GM19463 (cell line): Measurements from ENCODE around the gene LRMDA.

Experiments
- ATAC-seq: cut with Tn5 transposase; IDR thresholded peaks from one replicate; pipeline ENCODE4 v1.9.1; 2021; ENCODE audit warnings: mild to moderate bottlenecking, moderate library complexity; ENCODE audit not compliant: unreplicated experiment

Gene LRMDA

DNA sequence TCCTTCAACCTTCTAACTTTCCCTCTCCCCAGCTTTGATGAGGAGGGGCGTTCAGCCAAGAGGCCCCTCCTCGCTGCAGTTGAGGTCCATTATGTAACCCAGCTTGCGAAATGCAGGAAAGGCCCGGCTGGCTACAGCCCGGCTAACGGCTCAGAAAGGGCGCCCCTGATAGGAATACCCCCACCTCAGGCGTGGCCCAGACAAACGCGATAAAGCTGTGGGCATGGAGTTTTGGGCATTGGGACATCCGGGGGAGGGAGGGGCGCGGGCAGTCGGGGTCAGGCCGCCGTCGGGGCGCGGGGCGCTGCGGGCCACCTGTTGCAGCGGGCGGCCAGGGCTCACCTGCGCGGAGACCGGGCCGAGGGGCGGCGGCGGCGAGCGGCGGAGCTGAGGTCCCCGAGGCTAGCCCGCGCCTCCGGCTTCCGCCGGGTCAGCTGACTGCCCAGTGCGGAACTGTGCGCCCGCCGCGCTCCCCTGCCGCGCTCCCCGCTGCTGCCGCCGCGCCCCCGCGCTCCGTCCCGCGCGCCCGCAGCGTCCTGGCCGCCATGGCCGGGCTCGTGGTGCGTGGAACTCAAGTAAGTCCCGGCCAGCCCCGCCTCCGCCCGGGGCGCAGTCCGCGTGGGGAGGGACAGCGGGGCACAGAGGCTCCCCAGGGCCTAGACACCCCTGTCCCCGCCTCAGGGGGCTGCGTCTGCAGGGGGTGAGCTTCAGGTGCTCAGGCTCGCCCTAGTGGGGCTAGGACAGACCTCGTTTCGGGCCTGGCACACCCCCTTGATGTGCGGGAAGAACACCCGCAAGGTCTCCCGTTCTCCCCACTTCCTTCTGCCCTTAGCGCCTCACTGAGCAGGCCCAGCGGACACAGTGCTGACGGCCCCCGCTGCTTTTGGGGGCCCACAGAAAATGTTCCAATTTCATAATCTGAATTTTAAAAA is at the start of gene LRMDA:
Gene LRMDA (plus strand): TSS at position 445 of the 932 bp plus-strand sequence.
- peak; percentile 53 for ATAC-seq

DNA sequence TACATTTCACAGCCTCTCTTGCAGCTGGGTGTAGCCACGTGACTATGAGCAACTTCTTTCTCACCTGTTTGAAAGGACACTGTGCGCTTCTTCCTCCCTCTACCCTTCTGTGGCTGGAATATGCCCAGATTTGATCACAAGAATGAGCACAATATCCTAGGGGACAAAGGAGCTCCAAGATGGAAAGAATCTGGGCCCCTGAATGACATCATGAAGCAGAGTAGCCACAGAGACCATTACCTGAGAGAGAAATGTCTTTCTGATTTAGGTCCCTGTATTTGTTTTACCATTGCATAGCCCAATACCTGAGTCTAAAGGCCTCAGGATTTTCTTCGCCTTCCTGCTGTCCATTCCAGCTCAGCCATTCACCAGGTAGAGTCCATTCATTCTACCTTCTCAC is 45.3 kb upstream of the LRMDA start:
- ATAC-seq, result no peak

DNA sequence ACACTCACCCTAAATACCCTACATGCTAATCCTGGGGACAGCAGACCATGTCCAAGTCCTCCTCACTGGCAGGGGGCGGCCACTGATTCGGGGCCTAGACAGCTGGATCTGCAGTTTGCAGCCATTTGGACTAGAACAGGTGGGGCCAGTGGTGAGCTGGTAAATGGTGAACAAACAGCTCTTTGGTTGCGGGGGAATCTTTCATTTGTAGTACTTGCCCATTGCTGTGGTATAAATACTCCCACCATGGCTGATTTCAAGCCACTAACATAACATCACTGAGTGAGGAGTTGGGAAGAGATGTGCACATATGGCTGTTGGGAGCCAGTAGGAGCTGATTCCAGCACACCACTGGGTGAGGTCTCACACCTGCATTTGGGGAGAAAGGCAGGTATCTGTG is 43.3 kb upstream of the LRMDA start:
- no peak for ATAC-seq

DNA sequence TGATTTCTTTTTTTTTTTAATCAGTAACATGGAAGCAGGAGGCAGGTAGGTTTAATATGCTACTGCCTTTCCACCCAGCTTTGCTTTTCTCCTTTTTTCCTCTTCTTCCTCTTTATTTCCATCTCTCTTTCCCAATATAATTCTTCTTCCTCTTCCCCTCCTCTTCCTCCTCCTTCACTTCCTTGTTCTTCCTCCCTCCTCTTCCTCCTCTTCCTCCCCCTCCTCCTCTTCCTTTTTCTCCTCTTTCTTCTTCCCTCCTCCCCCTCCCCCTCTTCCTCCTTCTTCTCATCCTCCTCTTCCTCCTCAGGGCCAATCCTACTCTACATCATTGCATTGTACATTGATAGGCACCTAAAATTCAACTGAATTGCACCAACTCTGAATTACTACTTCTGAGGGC is 41.2 kb upstream of the LRMDA start:
- ATAC-seq, result no peak

DNA sequence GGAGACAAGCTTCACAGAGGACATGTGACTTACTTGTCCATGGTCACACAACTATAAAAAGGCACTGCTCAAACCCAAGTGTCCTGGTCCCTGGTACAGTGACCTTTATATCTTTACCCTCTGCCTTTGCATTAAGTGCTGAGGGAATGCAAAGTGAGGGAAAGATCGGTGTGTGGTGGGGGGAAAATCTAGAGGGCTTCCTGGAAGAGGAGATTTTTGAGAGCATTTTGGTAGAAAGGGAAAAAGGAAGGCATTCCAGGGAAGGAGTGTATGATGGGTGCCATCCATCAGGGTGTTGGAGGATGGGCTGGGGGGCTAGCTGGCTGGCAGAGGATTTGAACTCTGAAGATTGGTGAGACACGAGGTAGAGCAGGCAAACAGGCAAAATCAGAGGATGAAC is 39.2 kb upstream of the LRMDA start:
- ATAC-seq, result no peak

DNA sequence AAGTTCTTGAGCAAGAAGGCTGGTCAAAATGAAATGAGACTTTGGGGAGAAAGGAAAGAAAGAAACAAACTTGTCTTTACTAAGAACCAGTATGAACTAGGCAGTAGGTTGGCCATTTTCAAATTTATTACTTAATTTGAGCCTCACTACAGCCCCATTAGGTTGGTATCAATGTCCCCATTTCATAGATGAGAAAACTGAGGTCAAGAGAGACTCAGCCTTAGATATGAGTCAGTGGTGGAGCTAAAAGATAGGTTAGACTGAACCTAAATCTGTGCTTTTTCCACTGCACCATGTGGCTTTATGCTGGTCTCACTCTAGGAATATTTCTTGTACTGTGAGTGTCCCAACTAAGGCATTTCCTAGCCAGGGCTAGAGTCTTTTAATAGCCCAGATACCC is 38.7 kb upstream of the LRMDA start:
- ATAC-seq, result no peak

DNA sequence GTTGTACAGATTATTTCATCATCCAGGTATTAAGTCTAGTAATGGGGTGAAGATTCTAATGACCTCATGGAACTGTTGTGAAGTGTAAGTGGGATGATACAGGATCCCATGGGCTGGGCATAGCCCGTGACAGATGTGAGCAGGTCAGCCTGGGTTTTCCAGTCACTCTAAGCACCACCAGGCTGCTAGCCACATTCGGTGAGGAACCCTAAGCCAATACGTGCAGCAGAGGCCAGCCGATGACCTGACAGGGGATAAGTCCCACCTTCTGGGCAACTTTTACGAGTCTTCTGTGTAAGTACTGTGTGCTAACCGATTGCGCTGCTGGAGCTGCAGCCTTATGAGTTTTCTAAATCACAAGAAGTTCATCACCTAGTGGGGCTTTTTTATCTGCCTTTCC is 37.2 kb upstream of the LRMDA start:
- no peak for ATAC-seq

DNA sequence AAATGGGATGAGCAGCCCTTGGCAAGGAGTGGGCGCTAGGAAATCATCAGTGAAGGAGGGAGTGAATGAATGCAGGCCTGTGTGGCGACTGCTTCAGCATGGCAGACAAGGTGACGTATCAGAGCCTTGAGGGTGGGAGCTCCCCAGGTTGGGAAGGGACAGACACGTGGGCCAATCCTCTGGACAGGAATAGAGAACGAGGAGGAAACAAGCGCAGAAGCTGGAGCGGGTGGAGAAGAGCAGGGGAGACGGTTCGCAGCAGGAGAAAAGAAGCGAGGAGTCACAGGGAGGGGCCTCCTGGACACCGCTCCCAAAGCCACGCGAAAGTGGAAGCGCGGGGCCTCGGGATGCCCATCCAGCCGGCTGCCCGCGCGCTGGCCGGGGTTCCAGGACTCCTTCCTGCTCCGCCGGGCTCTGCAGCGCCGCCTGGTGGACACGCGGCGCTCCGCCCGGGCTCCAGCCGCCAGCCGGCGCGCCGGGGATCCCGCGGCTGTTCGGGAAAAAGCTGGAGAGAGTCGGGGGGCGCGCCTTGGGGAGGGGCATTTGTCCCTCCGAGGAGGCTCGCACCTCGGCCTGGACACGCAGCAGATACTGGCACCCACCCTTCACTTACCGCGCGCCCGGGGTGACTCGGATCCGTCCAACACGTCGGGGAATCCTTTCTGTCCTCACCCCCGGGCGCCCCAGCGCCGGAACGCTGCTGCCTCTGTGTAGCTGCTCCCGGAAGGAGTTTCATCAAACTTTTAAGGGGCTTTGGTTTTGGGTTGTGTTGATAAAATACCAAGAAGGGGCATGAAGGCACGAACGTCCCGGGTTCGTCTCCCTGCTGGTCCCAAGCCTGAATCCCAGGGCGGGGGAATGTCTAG is 36.1 kb upstream of the LRMDA start:
- ATAC-seq, result no peak

DNA sequence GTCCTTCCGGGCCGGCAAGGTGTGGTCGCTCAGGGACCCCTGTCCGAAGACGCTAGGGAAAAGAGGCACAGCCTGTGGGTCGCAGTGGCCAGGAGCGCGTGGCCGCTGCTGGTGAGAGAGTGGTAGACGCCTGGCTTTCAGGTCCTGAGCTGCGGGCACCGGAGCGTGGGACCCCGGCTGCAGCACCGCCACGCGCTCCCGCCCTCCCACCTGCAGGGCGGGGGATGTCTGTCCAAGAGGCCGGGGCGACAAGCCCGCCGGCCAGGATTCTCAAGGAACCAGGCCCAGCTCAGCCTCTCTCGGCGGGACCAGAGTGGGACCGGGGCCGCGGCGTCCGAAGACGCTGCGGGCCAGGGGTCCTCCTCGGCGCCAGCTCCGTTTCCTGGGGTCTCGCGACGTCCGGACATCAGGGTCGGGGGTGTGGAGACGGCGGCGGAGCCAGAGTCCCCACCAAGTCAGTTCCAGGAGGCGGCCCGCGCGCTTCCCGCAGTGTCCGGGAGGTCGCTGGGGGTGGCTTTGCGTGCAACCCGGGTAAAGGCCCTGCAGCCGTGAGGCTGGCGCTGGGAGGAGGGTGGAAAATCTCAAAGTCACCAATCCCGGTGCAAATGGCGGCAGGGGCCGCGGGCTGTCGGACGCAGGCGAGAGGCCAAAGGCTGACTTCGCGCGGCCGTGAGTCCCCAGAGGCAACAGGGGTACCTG is 35.3 kb upstream of the LRMDA start:
- ATAC-seq, result no peak

DNA sequence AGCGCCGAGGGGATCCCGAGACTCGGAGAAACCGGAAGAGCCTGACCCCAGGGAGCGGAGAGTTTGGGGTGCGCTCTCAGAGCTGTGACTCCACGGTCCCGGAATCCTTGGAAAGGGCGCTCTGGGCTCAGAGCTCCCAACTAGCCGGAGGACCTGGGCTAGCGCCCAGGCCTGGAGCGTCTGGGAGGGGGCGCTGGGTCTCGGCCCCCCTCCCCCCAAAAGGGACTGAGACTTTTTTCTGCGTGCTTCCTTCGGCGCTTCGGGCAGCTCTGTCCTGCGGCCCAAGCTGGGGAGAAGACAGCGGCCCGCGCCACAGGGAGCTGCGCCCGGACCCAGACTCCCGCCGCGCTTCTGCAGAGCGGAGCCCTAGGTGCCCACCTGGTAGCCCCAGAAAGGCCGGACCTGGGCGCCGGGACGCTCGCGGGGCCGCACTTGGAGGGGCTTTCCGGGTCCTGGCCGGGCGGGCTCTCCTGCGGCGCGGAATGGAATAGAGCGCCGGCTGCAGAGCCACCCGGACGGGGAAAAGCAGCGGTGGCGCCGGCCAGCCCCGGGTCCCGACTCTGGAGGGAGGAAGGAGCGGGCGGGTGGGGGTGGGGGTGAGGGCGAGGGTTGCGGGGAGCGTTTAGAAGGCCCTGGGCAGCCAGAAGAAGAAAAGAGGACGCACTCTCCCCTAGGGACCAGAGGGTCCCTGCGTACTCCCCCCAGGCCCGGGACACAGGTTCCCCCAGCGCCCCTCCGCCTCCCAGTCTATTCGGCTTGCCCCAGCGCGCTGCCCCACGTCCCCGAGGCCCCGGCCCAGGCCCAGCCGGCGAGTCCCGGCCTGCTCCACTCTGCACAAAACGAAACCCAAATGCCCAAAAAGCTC is 34.6 kb upstream of the LRMDA start:
- no peak for ATAC-seq

DNA sequence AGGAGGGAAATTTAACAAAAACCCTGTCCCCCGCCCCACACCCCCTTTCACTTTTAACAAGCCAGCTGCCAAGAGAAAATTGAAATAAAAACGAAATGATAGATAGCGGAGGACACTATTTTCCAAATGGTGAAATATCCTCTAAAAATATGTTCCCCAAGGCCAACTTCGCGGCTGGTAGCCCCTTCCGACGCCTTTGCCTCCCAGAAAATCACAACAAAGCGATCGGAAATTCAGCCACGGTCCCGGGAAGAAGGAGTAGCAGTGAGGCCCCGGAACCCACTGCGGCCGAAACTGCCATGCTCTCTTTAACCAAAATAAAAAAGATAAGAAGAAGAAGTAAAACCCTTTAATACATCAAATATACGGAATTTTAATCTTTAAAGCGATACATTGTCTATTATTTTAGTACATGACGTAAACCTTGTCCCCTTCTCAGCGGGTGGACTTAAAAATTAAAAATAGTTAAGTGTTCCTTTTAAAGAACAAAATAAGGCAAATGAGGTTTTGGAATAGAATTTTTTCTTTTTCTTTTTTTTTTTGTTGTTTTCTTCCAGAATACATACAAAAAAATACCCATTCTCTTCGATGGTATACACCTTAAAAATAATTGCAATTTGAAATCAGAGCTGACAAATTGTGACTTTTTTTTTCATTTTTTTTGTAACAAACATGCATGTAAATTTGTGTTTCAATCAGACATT is 33.8 kb upstream of the LRMDA start:
- no peak for ATAC-seq

DNA sequence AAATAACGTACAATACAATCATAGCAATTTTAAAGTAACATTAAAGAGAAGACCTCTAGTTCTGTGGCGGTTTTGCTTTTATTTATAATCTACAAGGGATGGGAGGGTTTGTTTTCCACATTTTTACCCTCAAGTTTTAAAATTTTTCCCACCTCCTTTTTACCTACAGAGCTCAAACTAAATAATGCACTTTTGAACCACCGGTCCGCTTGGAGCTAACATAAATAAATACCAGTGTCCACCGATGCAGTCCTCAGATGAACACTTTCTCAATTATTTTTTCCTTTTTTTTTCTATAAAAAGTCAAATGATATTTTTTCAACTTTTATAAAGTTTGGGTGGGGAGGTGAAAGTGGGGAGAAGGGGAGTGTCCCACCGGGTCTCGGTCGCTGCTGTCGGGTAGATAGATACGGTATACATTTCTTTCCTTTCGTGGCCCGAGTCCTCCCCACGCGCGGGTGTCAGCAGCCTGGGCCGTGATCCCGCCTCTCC is 33.2 kb upstream of the LRMDA start:
- ATAC-seq, result no peak

DNA sequence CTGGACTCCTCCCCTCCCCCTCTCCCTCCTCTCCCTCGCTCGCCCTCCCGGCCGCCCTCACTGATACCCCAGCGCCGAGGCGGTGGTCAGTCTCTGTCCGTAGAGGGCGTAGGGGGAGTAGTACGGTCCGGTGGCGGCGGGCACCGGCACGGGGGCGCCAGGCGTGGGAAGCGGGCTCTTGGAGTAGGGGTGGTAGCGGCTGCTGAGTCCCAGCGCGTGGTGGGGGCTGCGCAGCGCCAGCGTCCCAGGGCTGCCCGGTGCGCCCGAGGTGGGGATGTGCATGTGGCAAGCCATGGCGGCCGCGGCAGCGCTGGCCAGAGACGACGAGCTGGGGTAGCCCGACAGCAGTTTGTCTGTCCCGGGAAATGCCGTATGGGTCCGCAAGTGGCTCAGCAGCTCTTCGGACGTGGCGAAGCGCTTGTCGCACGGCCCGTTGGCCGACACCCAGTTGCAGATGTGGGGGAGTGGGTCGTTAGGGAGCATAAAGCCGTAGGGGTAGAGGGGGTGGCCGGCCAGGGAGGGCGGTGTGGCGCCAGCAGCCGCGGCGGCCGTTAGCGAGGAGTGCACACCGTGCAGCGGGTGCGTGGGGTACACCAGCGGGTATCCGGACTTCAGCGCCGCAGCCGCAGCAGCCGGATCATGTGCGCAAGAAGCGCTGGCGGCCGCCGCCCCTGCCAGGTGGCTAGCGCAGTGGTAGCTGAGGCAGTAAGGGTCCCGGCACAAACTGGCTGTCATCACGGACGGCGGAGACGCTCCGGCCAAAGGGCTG is 32.5 kb upstream of the LRMDA start:
- ATAC-seq, result no peak

DNA sequence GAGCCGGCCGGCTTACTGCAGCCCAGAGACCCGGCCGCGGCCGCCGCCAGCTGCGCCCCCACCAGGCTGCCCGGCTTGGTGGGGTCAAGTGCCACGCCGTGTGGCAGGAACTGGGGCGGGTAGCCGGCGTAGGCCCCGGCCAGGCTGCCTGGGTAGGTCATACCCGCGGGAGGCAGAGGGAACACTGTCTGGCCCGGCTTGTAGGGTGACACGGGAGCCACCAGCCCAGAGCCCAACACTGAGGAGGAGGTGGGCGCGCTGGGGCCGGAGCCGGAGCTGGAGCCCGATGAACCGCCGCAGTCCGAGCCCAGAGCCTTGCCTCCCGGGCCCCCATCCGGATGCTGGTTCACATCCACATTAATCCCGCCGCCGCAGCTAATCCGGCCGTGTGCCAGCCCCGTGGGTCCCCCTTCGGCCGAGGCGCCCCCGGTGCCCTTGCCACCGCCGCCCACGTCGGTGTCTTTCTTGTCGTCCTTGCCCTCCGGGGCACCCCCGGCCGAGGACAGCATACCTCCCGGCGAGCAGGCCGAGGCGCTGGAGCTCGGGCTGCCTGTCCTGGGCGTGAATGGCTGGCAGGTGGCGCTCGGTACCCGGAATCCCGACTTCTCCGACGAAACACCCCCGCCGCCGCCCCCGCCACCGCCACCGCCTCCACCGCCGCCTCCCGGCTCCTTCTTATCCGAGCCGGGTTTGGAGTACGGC is 31.8 kb upstream of the LRMDA start:
- ATAC-seq, result peak; percentile 15

DNA sequence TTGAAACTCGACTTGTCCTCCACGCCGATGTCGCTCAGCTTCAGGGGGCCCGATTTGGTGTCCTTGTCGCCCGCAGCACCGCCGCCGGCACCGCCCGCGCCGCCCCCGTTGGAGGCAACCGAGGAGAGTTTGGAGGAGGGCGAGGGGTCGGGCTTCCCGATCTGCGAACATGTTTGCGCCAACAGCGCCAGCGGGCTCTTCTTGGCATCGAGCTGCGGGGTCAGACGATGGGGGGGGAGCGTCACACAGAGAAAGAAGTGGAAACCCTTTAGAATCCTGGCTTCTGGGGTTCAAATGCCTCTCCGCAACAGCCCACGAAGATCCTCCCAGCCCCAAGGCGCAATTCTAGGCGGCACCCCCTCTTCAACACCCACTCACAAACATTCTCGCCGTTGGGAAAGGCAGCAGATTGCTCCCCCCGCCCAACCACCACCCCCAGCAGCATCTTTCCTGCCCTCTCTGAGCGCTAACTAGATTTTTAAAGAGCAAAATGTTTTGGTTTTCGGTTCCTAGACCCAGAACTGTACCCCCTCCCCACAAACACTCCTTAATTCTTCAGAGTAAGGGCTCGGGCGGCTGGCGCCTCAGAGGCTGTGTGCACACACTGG is 31.2 kb upstream of the LRMDA start:
- no peak for ATAC-seq

DNA sequence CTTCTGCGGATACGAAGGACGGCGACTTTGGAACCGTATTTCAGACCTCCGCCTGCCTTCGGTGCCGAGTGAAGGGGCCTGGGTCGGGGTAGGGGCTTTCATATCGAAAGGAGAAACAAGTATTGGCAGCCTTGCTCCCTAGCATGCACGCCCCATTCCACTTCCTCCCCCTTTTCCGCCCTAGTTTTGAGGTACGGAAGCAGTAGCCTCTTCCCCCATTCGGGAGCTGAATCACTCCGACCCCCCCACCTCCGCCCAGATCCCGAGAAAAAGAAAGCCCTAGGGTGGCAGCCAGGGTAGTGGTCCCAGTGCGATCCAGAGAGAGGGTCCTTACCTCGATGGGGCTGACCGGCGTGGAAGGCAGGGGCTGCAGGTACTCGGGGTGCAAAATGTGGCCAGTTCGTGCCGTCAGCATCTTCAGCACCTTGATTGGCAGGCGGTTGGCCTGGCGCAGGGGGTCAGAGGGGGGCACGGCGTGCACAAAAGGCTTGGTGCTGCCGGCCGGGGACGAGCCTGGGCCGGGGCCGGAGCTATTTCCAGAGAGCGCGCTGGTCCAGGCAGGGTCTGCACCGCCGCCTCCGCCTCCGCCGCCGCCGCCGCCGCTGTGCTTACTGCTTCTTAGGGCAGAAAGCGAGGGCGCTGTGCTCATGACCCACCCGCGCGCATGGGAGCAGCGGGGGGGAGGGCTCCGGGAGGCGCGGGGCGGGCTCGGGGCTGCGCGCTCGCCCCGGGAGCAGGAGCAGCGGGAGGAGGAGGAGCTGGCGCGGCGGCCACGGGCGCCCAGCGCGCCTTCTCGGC is 30.5 kb upstream of the LRMDA start:
- ATAC-seq, result peak; percentile 17
